HCT116 (cell line): ENCODE results near the gene MAP3K12. TPM values are rescaled to one million over a fixed set of nuclear protein-coding genes. Genes with fewer than 3 reads are reported as not detected.

Experiments
- ATAC-seq: fragments of 200-7000 bp; cut with Tn5 transposase; 2 replicates; pipeline ENCODE4 v1.9.1; 2020; ENCODE audit warnings: mild to moderate bottlenecking, moderate library complexity
- BruUV-seq: library from RNA; stranded (reverse); fragments of 400-500 nt; replicated peaks from 2 replicates; lab custom pipeline; 2021; lab: Mats Ljungman, UMichigan
- CTCF ChIA-PET: fragments of 300-600 bp; sonication (Branson Sonifier 250); formaldehyde crosslinking; loops from one replicate; lab custom pipeline; 2021; ENCODE audit warnings: antibody characterized with exemption; lab: Charles Lee
- POLR2A ChIA-PET: fragments of 300-600, 350-600 bp; sonication (Branson Sonifier 250); formaldehyde crosslinking; loops from one replicate; lab custom pipeline; 2021; ENCODE audit warnings: antibody characterized with exemption; lab: Charles Lee
- RAD21 ChIA-PET, 2 experiments: fragments of 300-600 bp; sonication (Branson Sonifier 250); formaldehyde crosslinking; loops; one replicate each; lab custom pipeline; 2023; ENCODE audit warnings: low total read pairs in 2 of 2; ENCODE audit not compliant: uncharacterized antibody in 2 of 2, unreplicated experiment in 2 of 2, low non-redundant PET in 1 of 2; lab: Charles Lee
- DNase-seq: peaks from one replicate; pipeline ENCODE4 v3.0.0-alpha.2; 2010; ENCODE audit warnings: low read depth, low spot score
- H2AFZ ChIP-seq: fragments of 200-600 bp; shearing (Covaris generic), sonication (generic); 2 replicates; pipeline ENCODE4 v1.6.1; 2017; ENCODE audit warnings: low read depth, mixed run types, mixed read lengths, antibody characterized with exemption, low read length; ENCODE audit not compliant: poor library complexity, severe bottlenecking
- H3K27ac ChIP-seq: 2 replicates; pipeline ENCODE4 v1.5.1; 2012; ENCODE audit warnings: low read depth, low read length
- H3K27me3 ChIP-seq: fragments of 200-600 bp; sonication (generic); 2 replicates; pipeline ENCODE4 v1.6.1; 2016; ENCODE audit warnings: mixed run types, low read length, mixed read lengths; ENCODE audit not compliant: insufficient read depth
- H3K36me3 ChIP-seq, 2 experiments: fragments of 200-500 bp in 1 of 2; fragments of 200-600 bp in 1 of 2; sonication (Bioruptor generic) in 1 of 2; sonication (generic) in 1 of 2; 2 replicates each; pipeline versions ENCODE4 v1.5.1 to v1.6.1; 2014 to 2016; ENCODE audit warnings: low read length in 2 of 2, inconsistent platforms in 1 of 2, mixed read lengths in 1 of 2, mixed run types in 1 of 2; ENCODE audit not compliant: insufficient read depth in 2 of 2, control insufficient read depth in 1 of 2
- H3K4me1 ChIP-seq, 2 experiments: fragments of 200-600 bp in 1 of 2; sonication (generic) in 1 of 2; 2 replicates each; pipeline versions ENCODE4 v1.5.1 to v1.6.1; 2012 to 2017; ENCODE audit warnings: low read length in 2 of 2, inconsistent platforms in 1 of 2, mild to moderate bottlenecking in 1 of 2, mixed read lengths in 1 of 2, mixed run types in 1 of 2, moderate library complexity in 1 of 2; ENCODE audit not compliant: insufficient read depth in 2 of 2, control insufficient read depth in 1 of 2
- H3K4me2 ChIP-seq: fragments of 200-600 bp; sonication (generic); 2 replicates; pipeline ENCODE4 v1.6.1; 2017; ENCODE audit warnings: mixed run types, low read length, mixed read lengths
- H3K4me3 ChIP-seq, 2 experiments: fragments of 200-600 bp in 1 of 2; sonication (generic) in 1 of 2; replicated peaks in 1 of 2; 2 replicates each; pipeline ENCODE4 v1.5.1; 2011 to 2016; ENCODE audit warnings: low read length in 2 of 2, control low read depth in 1 of 2, low read depth in 1 of 2, mild to moderate bottlenecking in 1 of 2, mixed read lengths in 1 of 2, mixed run types in 1 of 2
- H3K79me2 ChIP-seq: fragments of 200-600 bp; sonication (generic); 2 replicates; pipeline ENCODE4 v1.6.1; 2017; ENCODE audit warnings: mild to moderate bottlenecking, mixed run types, low read length, moderate library complexity, mixed read lengths; ENCODE audit not compliant: insufficient read depth
- H3K9ac ChIP-seq: fragments of 200-600 bp; sonication (generic); 2 replicates; pipeline ENCODE4 v1.6.1; 2016; ENCODE audit warnings: low read length, mixed read lengths
- H3K9me2 ChIP-seq: fragments of 200-600 bp; sonication (generic), shearing (Covaris generic); 2 replicates; pipeline ENCODE4 v1.6.1; 2017; ENCODE audit warnings: mixed run types, mild to moderate bottlenecking, moderate library complexity; ENCODE audit not compliant: insufficient read depth
- H3K9me3 ChIP-seq, 2 experiments: fragments of 200-500 bp in 1 of 2; fragments of 200-600 bp in 1 of 2; sonication (Bioruptor generic) in 1 of 2; sonication (generic) in 1 of 2; 2 replicates each; pipeline ENCODE4 v1.6.1; 2014 to 2017; ENCODE audit warnings: low read length in 2 of 2, mixed read lengths in 2 of 2, inconsistent platforms in 1 of 2, low read depth in 1 of 2, mild to moderate bottlenecking in 1 of 2, mixed run types in 1 of 2, moderate library complexity in 1 of 2; ENCODE audit not compliant: control insufficient read depth in 1 of 2, insufficient read depth in 1 of 2
- H4K20me1 ChIP-seq: fragments of 200-600 bp; sonication (generic), shearing (Covaris generic); 2 replicates; pipeline ENCODE4 v1.6.1; 2017; ENCODE audit warnings: mixed run types, mild to moderate bottlenecking, moderate library complexity; ENCODE audit not compliant: insufficient read depth
- EZH2 ChIP-seq: fragments of 200-600 bp; sonication (generic); IDR thresholded peaks from 2 replicates; pipeline ENCODE4 v1.6.1; 2017; ENCODE audit warnings: antibody characterized with exemption, mixed run types
- FOSL1 ChIP-seq: IDR thresholded peaks from 2 replicates; pipeline ENCODE4 v1.6.1; 2012; ENCODE audit warnings: low read depth
- MAX ChIP-seq: IDR thresholded peaks from 2 replicates; pipeline ENCODE4 v1.6.1; 2012
- SRF ChIP-seq: IDR thresholded peaks from 2 replicates; pipeline ENCODE4 v1.6.1; 2012; ENCODE audit warnings: low read depth
- intact Hi-C: fragments of 100-400 bp; cut with micrococcal nuclease; formaldehyde crosslinking; loops from 2 replicates; pipeline ENCODE4 v1.10.0; 2022
- total RNA-seq: library from RNA; stranded (reverse); gene quantifications from one replicate; pipeline ENCODE4 v1.2.1, GENCODE V29; 2021; ENCODE audit not compliant: unreplicated experiment

Gene MAP3K12
- total RNA-seq, 1 experiment from 2014 or later = 16.3 TPM

GRCh38 chr12:53532021-53532420 is 32.8 kb upstream of the MAP3K12 start:
- Histone ChIP-seq H3K27me3 (no peaks in the 10 kb centered on the region), H3K4me2 (no peak overlapping the region), H3K27ac (no peak overlapping the region), H3K4me3 (no peak overlapping the region), H3K9ac (no peak overlapping the region), H3K4me1 (peaks cover 0 to 12% of the 10 kb centered on the region in 2 experiments; a peak in 2 of 4 replicates), H3K9me3 (no peaks in the 10 kb centered on the region), H2AFZ (no peak overlapping the region)
- no peak for DNase-seq
- POLR2A ChIA-PET = no interaction called here
- TF ChIP-seq EZH2 = no peak
- TF ChIP-seq SRF = no peak
- TF ChIP-seq, all 23 proteins: peak for 0
- CTCF ChIA-PET = no interaction called here
- intact Hi-C loops = no loop called here
- Histone ChIP-seq H3K36me3 (peaks cover 21 to 29% of the 10 kb centered on the region in 2 experiments), H4K20me1 (no peaks in the 10 kb centered on the region), H3K9me2 (no peaks in the 10 kb centered on the region), H3K79me2 (no peaks in the 10 kb centered on the region)
- BruUV-seq = no TSS peak
- RAD21 ChIA-PET = no interaction called here
- ATAC-seq = no peak

GRCh38 chr12:53530920-53531319 is 31.7 kb upstream of the MAP3K12 start:
- Histone ChIP-seq H3K9ac (no peak overlapping the region), H3K9me2 (no peaks in the 10 kb centered on the region), H4K20me1 (no peaks in the 10 kb centered on the region), H2AFZ (no peak overlapping the region), H3K36me3 (peaks cover 18 to 26% of the 10 kb centered on the region in 2 experiments), H3K4me2 (peak overlapping the region; percentile 48), H3K4me1 (peaks cover 0 to 12% of the 10 kb centered on the region in 2 experiments; a peak in 2 of 4 replicates), H3K4me3 (no peak overlapping the region), H3K9me3 (no peaks in the 10 kb centered on the region), H3K79me2 (no peaks in the 10 kb centered on the region), H3K27ac (no peak overlapping the region), H3K27me3 (no peaks in the 10 kb centered on the region)
- TF ChIP-seq FOSL1 (0 out of 2 replicates have a peak, but pooled peaks have one; percentile 27), MAX (no peak)
- ChIA-PET POLR2A (no interaction called here), CTCF (interaction anchor here (0.7 kb wide), 1 partner anchor 723 kb away, joined by 4 read pairs; no protein-coding TSS in a partner anchor), RAD21 (no interaction called here)
- BruUV-seq = no TSS peak
- intact Hi-C loops = no loop called here
- peak; percentile 81; the same call in 1 of the 2 replicates for ATAC-seq
- DNase-seq = peak; percentile 16
